Astrocyte (in vitro differentiated cells and primary cell): ENCODE data around the gene PKLR. TPM values are rescaled to one million over a fixed set of nuclear protein-coding genes. Genes with fewer than 3 reads are reported as not detected.

Experiments used
- DNase-seq: peaks from one replicate; pipeline ENCODE4 v3.0.0-alpha.2; 2010; ENCODE audit warnings: low read depth
- FAIRE-seq: peaks from 2 replicates; lab custom pipeline; 2011; peaks lifted over from hg19 to GRCh38; lab: Jason Lieb, UNC
- H2AFZ ChIP-seq: 2 replicates; pipeline ENCODE4 v1.6.0; 2012; ENCODE audit warnings: low read depth, low read length, inconsistent platforms
- H3K27ac ChIP-seq: 2 replicates; pipeline ENCODE4 v1.5.1; 2011; ENCODE audit warnings: low read depth, low read length, inconsistent platforms
- H3K27me3 ChIP-seq: 2 replicates; pipeline ENCODE4 v1.6.0; 2011; ENCODE audit warnings: low read length, inconsistent platforms; ENCODE audit not compliant: insufficient read depth
- H3K36me3 ChIP-seq: 2 replicates; pipeline ENCODE4 v1.5.1; 2011; ENCODE audit warnings: low read length, inconsistent platforms; ENCODE audit not compliant: insufficient read depth
- H3K4me1 ChIP-seq: 2 replicates; pipeline ENCODE4 v1.5.1; 2011; ENCODE audit warnings: low read length, inconsistent platforms; ENCODE audit not compliant: insufficient read depth
- H3K4me2 ChIP-seq: 2 replicates; pipeline ENCODE4 v1.6.0; 2012; ENCODE audit warnings: low read length, inconsistent platforms
- H3K4me3 ChIP-seq: 2 replicates; pipeline ENCODE4 v1.5.1; 2011; ENCODE audit warnings: low read depth, mild to moderate bottlenecking, low read length, inconsistent platforms; ENCODE audit not compliant: insufficient read depth
- H3K79me2 ChIP-seq: 2 replicates; pipeline ENCODE4 v1.6.0; 2012; ENCODE audit warnings: mild to moderate bottlenecking, low read length, inconsistent platforms; ENCODE audit not compliant: insufficient read depth
- H3K9ac ChIP-seq: 2 replicates; pipeline ENCODE4 v1.6.0; 2012; ENCODE audit warnings: mild to moderate bottlenecking, low read length, inconsistent platforms
- H3K9me3 ChIP-seq: 2 replicates; pipeline ENCODE4 v1.5.1; 2012; ENCODE audit warnings: low read depth, mild to moderate bottlenecking, low read length, inconsistent platforms; ENCODE audit not compliant: insufficient read depth
- H4K20me1 ChIP-seq: 2 replicates; pipeline ENCODE4 v1.6.0; 2012; ENCODE audit warnings: low read length, inconsistent platforms; ENCODE audit not compliant: insufficient read depth
- H3K27ac Mint-ChIP-seq: one replicate; pipeline ENCODE4 v1.8.0; 2021; ENCODE audit warnings: mild to moderate bottlenecking, mixed read lengths; ENCODE audit not compliant: unreplicated experiment
- H3K27me3 Mint-ChIP-seq: one replicate; pipeline ENCODE4 v1.8.0; 2021; ENCODE audit warnings: low read depth, mixed read lengths; ENCODE audit not compliant: unreplicated experiment
- H3K36me3 Mint-ChIP-seq: one replicate; pipeline ENCODE4 v1.8.0; 2021; ENCODE audit warnings: low read depth, mixed read lengths; ENCODE audit not compliant: unreplicated experiment
- H3K4me1 Mint-ChIP-seq: one replicate; pipeline ENCODE4 v1.8.0; 2021; ENCODE audit warnings: low read depth, mixed read lengths; ENCODE audit not compliant: unreplicated experiment
- H3K4me3 Mint-ChIP-seq: one replicate; pipeline ENCODE4 v1.8.0; 2021; ENCODE audit warnings: mild to moderate bottlenecking, moderate library complexity, mixed read lengths; ENCODE audit not compliant: unreplicated experiment
- H3K9me3 Mint-ChIP-seq: one replicate; pipeline ENCODE4 v1.8.0; 2021; ENCODE audit warnings: mild to moderate bottlenecking, mixed read lengths; ENCODE audit not compliant: unreplicated experiment
- EZH2 ChIP-seq: IDR thresholded peaks from 2 replicates; pipeline ENCODE4 v1.6.1; 2012; ENCODE audit warnings: mild to moderate bottlenecking, low read length, inconsistent platforms; ENCODE audit not compliant: insufficient read depth
- total RNA-seq: library from RNA; stranded (reverse); gene quantifications from 2 replicates; pipeline ENCODE4 v1.2.1, GENCODE V29; 2021
- TF ChIP-seq, protein P1 (sequence below): IDR thresholded peaks from 2 replicates; pipeline ENCODE4 v1.5.1; 2011; ENCODE audit warnings: low read depth, mild to moderate bottlenecking, inconsistent platforms, low read length, moderate library complexity; ENCODE audit not compliant: insufficient read depth

PKLR gene
- total RNA-seq, 1 donor from 2014 or later = not detected

DNA sequence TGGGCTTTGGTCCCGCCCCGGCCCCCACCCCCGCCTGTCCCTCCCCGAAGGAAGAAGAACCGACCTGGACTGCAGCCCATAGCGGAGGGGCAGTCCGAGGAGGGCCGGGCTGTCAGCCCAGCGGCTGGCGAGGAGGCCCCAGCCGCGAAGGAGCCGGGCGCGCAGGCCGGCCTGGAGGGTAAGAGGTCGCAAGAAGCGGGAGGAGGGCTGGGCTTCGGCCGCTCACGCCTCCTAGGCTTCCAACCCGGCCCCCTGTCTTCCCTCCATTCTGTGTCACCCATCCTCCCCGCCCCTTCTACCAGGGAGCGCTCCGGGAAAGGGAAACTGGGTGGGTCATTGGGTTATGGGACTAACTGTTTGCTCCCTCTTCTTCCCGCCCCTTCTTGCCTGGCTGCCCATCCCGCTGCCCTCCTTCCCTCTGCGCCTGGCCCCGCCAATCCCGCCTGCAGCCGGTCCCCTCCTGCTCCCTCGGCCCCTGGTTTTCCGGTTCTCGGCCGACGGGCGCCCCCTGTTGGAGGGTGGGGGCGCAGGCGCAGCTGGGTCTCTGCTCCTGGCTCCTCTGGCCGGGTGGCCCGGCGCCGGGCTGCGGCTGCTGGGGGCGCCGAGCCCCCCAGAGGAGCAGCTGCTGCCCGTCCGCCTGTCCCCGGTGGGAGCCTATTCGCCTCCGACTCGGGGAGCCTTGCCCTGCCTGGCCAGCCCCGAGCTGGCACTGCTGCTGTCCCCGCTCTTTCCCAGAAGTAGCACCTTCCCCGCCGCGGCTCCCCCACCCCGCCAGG is 21.9 kb upstream of the PKLR start:
- Mint-ChIP-seq H3K27me3 (no peaks in the 10 kb centered on the region), H3K27ac (no peak overlapping the region), H3K4me1 (peaks cover 17% of the 10 kb centered on the region), H3K9me3 (no peaks in the 10 kb centered on the region), H3K4me3 (peak overlapping the region; percentile 81), H3K36me3 (peaks cover 6% of the 10 kb centered on the region)
- DNase-seq (peak; percentile 84), FAIRE-seq (peak; percentile 29)
- Histone ChIP-seq H3K27me3 (no peaks in the 10 kb centered on the region), H2AFZ (no peak overlapping the region), H3K27ac (peak overlapping the region; percentile 74), H3K9ac (peak overlapping the region; percentile 85), H3K4me2 (peak overlapping the region; percentile 99), H4K20me1 (peaks cover 48% of the 10 kb centered on the region), H3K4me3 (peak overlapping the region; percentile 80), H3K36me3 (peaks cover 11% of the 10 kb centered on the region), H3K9me3 (no peaks in the 10 kb centered on the region), H3K79me2 (peaks cover 40% of the 10 kb centered on the region), H3K4me1 (peaks cover 32% of the 10 kb centered on the region)
- TF ChIP-seq, protein P1, sequence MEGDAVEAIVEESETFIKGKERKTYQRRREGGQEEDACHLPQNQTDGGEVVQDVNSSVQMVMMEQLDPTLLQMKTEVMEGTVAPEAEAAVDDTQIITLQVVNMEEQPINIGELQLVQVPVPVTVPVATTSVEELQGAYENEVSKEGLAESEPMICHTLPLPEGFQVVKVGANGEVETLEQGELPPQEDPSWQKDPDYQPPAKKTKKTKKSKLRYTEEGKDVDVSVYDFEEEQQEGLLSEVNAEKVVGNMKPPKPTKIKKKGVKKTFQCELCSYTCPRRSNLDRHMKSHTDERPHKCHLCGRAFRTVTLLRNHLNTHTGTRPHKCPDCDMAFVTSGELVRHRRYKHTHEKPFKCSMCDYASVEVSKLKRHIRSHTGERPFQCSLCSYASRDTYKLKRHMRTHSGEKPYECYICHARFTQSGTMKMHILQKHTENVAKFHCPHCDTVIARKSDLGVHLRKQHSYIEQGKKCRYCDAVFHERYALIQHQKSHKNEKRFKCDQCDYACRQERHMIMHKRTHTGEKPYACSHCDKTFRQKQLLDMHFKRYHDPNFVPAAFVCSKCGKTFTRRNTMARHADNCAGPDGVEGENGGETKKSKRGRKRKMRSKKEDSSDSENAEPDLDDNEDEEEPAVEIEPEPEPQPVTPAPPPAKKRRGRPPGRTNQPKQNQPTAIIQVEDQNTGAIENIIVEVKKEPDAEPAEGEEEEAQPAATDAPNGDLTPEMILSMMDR = peak; percentile 42
- TF ChIP-seq EZH2 = no peak

DNA sequence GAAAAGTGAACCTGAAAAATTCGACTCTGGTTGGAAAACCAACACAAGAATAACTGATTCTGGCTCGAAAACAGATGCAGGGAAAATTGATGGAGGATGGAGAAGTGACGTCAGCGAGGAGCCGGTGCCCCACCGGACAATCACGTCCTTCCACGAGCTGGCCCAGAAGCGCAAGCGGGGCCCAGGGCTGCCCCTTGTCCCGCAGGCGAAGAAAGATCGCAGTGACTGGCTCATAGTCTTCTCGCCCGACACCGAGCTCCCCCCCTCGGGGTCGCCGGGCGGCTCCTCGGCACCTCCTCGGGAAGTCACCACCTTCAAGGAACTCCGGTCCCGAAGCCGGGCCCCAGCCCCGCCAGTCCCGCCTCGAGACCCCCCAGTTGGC is 21.3 kb upstream of the PKLR start:
- H3K36me3 ChIP-seq = peaks cover 11% of the 10 kb centered on the region
- peaks cover 32% of the 10 kb centered on the region for H3K4me1 ChIP-seq
- FAIRE-seq (no peak), DNase-seq (no peak)
- peak overlapping the region; percentile 56 for H3K4me3 ChIP-seq
- peak overlapping the region; percentile 85 for H3K9ac ChIP-seq
- H3K79me2 ChIP-seq = peaks cover 37% of the 10 kb centered on the region
- Mint-ChIP-seq H3K27me3 (no peaks in the 10 kb centered on the region), H3K36me3 (peaks cover 7% of the 10 kb centered on the region), H3K9me3 (no peaks in the 10 kb centered on the region), H3K27ac (peak overlapping the region; percentile 66), H3K4me1 (peaks cover 14% of the 10 kb centered on the region), H3K4me3 (peak overlapping the region; percentile 87)
- H4K20me1 ChIP-seq = peaks cover 42% of the 10 kb centered on the region
- no peaks in the 10 kb centered on the region for H3K9me3 ChIP-seq
- peak overlapping the region; percentile 99 for H3K4me2 ChIP-seq
- H2AFZ ChIP-seq = no peak overlapping the region
- H3K27ac ChIP-seq = peak overlapping the region; percentile 74
- H3K27me3 ChIP-seq = no peaks in the 10 kb centered on the region
- TF ChIP-seq, protein P1 = no peak
- TF ChIP-seq EZH2 = no peak
